ENCODE data around the gene RABAC1.

- TF ChIP-seq GABPA (IDR thresholded peaks at IDR 0.05; ENCODE audit: low read depth) = no peak
- no peak for TF ChIP-seq CTCF (IDR thresholded peaks at IDR 0.05; ENCODE audit: insufficient read depth, low read length)
- no peak for TF ChIP-seq POLR2AphosphoS5 (IDR thresholded peaks at IDR 0.05; ENCODE audit: low read depth)
- TF ChIP-seq SPI1 (IDR thresholded peaks at IDR 0.05; ENCODE audit: borderline replicate concordance, low read depth) = no peak
- TF ChIP-seq REST (IDR thresholded peaks at IDR 0.05; ENCODE audit: insufficient replicate concordance, low read depth) = no peak
Measured at GRCh38 chr19:41915776-41916414, 43.2 kb downstream of the RABAC1 start.

Data from HL-60 (cell line).